Measurements from ENCODE around the gene METTL15. TPM values are rescaled to one million over a fixed set of nuclear protein-coding genes. Genes with fewer than 3 reads are reported as not detected.

METTL15 gene
- total RNA-seq, 1 experiment from 2014 or later = 9.1 TPM

DNA sequence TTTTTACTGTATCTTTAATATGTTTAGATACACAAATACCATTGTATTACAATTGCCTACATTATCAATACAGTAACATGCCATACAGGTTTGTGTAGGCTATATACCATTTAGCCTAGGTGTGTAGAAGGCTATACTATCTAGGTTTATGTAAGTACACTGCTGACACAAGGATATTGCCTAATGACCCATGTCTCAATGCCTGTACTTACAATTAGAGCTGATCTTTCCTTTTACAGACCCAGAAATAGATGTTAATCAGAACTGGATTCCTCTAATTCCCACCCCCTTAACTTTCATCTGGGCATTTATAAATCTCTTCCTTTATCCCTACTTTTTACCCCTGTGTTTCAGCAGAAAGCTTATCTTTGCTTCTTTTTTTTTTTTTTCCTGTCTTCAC, 229.5 kb downstream of the METTL15 start:
- Histone ChIP-seq H3K27me3 (ENCODE audit: insufficient read depth, low read length) (no peaks in the 10 kb centered on the region), H3K23ac (ENCODE audit: insufficient read length, low read depth, low read length) (no peak overlapping the region), H4K8ac (replicated peaks; ENCODE audit: insufficient read length, low read depth, low read length) (no peak overlapping the region), H3K27ac (ENCODE audit: insufficient read length, low read depth, low read length) (no peak overlapping the region), H2BK20ac (ENCODE audit: low read depth, low read length, poor library complexity, severe bottlenecking) (no peak overlapping the region), H3K4ac (ENCODE audit: low read depth, low read length) (no peak overlapping the region), H3K14ac (ENCODE audit: insufficient read depth, low read length) (no peak overlapping the region), H2BK15ac (ENCODE audit: low read depth, low read length) (no peak overlapping the region), H3K18ac (ENCODE audit: insufficient read length, low read depth, low read length) (no peak overlapping the region), H2BK120ac (ENCODE audit: low read depth, low read length, poor library complexity, severe bottlenecking) (no peak overlapping the region), H3K23me2 (ENCODE audit: insufficient read length, low read depth, low read length, poor library complexity, severe bottlenecking) (no peaks in the 10 kb centered on the region), H4K5ac (ENCODE audit: insufficient read length, low read depth, low read length) (no peak overlapping the region), H3K4me1 (ENCODE audit: insufficient read depth, low read length) (no peaks in the 10 kb centered on the region), H3T11ph (ENCODE audit: low read length) (no peak overlapping the region), H2BK5ac (ENCODE audit: insufficient read length, low read length) (no peak overlapping the region), H3K4me2 (ENCODE audit: insufficient read depth, insufficient read length, low read length) (no peak overlapping the region), H2AFZ (ENCODE audit: low read length) (no peak overlapping the region), H3K79me1 (ENCODE audit: insufficient read depth, low read depth, low read length, poor library complexity, severe bottlenecking) (no peaks in the 10 kb centered on the region), H3K9ac (ENCODE audit: extremely low read depth, insufficient read length, low read length) (no peak overlapping the region), H3K56ac (ENCODE audit: insufficient read length, low read depth, low read length) (no peak overlapping the region), H4K91ac (ENCODE audit: insufficient read length, low read depth, low read length) (no peak overlapping the region), H3K79me2 (ENCODE audit: insufficient read depth, low read length) (no peaks in the 10 kb centered on the region), H2AK5ac (ENCODE audit: insufficient read length, low read length) (no peak overlapping the region), H3K9me3 (ENCODE audit: control insufficient read depth, low read depth, low read length) (no peaks in the 10 kb centered on the region), H2BK12ac (ENCODE audit: insufficient read length, low read depth, low read length) (no peak overlapping the region), H4K20me1 (ENCODE audit: control insufficient read depth, insufficient read depth, insufficient read length) (no peaks in the 10 kb centered on the region)
- H3K27ac Mint-ChIP-seq = no peak overlapping the region
- no peaks in the 10 kb centered on the region for H3K4me1 Mint-ChIP-seq
- H3K27me3 Mint-ChIP-seq (ENCODE audit: low read depth) = no peaks in the 10 kb centered on the region
- H3K4me3 Mint-ChIP-seq = no peak overlapping the region
- TF ChIP-seq, protein P1, sequence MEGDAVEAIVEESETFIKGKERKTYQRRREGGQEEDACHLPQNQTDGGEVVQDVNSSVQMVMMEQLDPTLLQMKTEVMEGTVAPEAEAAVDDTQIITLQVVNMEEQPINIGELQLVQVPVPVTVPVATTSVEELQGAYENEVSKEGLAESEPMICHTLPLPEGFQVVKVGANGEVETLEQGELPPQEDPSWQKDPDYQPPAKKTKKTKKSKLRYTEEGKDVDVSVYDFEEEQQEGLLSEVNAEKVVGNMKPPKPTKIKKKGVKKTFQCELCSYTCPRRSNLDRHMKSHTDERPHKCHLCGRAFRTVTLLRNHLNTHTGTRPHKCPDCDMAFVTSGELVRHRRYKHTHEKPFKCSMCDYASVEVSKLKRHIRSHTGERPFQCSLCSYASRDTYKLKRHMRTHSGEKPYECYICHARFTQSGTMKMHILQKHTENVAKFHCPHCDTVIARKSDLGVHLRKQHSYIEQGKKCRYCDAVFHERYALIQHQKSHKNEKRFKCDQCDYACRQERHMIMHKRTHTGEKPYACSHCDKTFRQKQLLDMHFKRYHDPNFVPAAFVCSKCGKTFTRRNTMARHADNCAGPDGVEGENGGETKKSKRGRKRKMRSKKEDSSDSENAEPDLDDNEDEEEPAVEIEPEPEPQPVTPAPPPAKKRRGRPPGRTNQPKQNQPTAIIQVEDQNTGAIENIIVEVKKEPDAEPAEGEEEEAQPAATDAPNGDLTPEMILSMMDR (conservative IDR thresholded peaks at IDR 0.05) = no peak
- peaks cover 22 to 23% of the 10 kb centered on the region in 2 experiments for H3K9me3 Mint-ChIP-seq
- no peak for DNase-seq
- H3K36me3 Mint-ChIP-seq (ENCODE audit: insufficient read depth in 1 of 3, low read depth in 3 of 3) = peaks cover 9 to 20% (median 11%) of the 10 kb centered on the region in 3 experiments; a peak in 6 of 7 replicates
